ENCODE data around the gene NECTIN1. TPM values are rescaled to one million over a fixed set of nuclear protein-coding genes. Genes with fewer than 3 reads are reported as not detected.

NECTIN1 gene
- total RNA-seq, 6 donors from 2014 or later: 1.4 to 12.6 (median 7.6) TPM

DNA sequence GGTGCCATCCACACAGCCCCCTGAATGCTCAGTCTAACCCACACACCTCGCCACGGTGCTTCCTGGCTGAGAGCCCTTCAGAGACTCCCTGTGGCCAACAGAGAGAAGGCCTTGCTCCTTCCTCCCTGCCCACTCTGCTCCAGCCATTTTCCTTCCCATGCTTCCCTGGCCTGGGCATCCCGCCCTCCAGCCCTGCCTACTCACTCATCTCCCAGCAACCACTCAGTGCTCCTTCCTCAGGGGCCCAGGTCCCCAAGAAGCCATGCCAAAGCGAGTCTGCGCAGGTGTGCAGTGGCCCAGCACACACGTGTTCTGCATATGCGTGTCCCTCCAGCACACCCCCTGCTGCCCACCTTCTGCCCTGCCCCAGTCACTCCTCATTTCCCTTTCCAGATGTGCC lies 56.4 kb downstream of the NECTIN1 start:
- DNase-seq (no peak), ATAC-seq (ENCODE audit: low FRiP score in 2 of 2) (no peak)
- Histone ChIP-seq H3K9me3 (no peaks in the 10 kb centered on the region), H3K36me3 (peaks cover 0 to 4% (median 2%) of the 10 kb centered on the region in 4 donors), H3K27me3 (no peaks in the 10 kb centered on the region), H3K4me1 (peaks cover 8 to 13% (median 9%) of the 10 kb centered on the region in 4 donors), H3K4me3 (no peak overlapping the region), H3K27ac (no peak overlapping the region)
- WGBS, 2 donors: 89 to 98% methylated on average over 5 to 7 of the region's 7 CpGs
- TF ChIP-seq POLR2A (IDR thresholded peaks at IDR 0.05): no peak
- TF ChIP-seq POLR2AphosphoS5 (IDR thresholded peaks at IDR 0.05): no peak
- no peak for TF ChIP-seq EP300 (IDR thresholded peaks at IDR 0.05)
- TF ChIP-seq, protein P1, sequence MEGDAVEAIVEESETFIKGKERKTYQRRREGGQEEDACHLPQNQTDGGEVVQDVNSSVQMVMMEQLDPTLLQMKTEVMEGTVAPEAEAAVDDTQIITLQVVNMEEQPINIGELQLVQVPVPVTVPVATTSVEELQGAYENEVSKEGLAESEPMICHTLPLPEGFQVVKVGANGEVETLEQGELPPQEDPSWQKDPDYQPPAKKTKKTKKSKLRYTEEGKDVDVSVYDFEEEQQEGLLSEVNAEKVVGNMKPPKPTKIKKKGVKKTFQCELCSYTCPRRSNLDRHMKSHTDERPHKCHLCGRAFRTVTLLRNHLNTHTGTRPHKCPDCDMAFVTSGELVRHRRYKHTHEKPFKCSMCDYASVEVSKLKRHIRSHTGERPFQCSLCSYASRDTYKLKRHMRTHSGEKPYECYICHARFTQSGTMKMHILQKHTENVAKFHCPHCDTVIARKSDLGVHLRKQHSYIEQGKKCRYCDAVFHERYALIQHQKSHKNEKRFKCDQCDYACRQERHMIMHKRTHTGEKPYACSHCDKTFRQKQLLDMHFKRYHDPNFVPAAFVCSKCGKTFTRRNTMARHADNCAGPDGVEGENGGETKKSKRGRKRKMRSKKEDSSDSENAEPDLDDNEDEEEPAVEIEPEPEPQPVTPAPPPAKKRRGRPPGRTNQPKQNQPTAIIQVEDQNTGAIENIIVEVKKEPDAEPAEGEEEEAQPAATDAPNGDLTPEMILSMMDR (IDR thresholded peaks at IDR 0.05): no peak

DNA sequence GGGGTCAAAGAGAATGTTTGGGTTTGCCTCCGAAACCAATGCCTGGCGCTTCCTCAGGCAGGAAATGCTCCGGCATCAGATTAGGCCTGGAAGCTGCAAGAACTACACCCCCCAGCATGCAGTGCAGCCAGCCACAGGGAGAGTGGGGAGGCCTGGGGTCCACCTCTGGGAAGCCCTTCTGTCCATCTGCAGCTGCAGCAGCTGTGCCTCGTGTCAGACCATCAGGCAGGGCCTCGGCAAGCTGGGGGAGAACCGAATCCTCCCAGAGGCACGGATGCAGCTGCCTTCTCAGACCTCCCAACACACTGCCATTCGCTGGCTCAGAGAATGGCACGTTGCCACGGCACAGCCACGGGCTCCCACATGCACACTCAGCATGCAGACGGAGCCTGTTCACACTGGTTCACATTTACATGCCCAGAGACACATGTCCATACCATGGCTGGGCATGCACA lies 57.4 kb downstream of the NECTIN1 start:
- Histone ChIP-seq H3K36me3 (no peaks in the 10 kb centered on the region), H3K4me1 (peaks cover 8 to 13% (median 9%) of the 10 kb centered on the region in 4 donors), H3K27me3 (no peaks in the 10 kb centered on the region), H3K9me3 (no peaks in the 10 kb centered on the region), H3K4me3 (no peak overlapping the region), H3K27ac (no peak overlapping the region)
- ATAC-seq (ENCODE audit: low FRiP score in 2 of 2): peak in 1 of 2 donors; percentile 41
- TF ChIP-seq POLR2A (IDR thresholded peaks at IDR 0.05) (no peak), POLR2AphosphoS5 (IDR thresholded peaks at IDR 0.05) (no peak), EP300 (IDR thresholded peaks at IDR 0.05) (no peak)
- TF ChIP-seq, protein P1 (IDR thresholded peaks at IDR 0.05): no peak
- no peak for DNase-seq
- WGBS, 2 donors: 47 to 55% methylated on average over 5 to 12 of the region's 12 CpGs

- no peak overlapping the region for H3K4me3 ChIP-seq
- no peak overlapping the region for H3K27ac ChIP-seq
- H3K9me3 ChIP-seq: no peaks in the 10 kb centered on the region
- peaks cover 8 to 13% (median 9%) of the 10 kb centered on the region in 4 donors for H3K4me1 ChIP-seq
- no peaks in the 10 kb centered on the region for H3K36me3 ChIP-seq
- WGBS, 2 donors: 43% methylated on average over 5 of the region's 5 CpGs
- DNase-seq (no peak), ATAC-seq (ENCODE audit: low FRiP score in 2 of 2) (peak in 1 of 2 donors; percentile 49)
- TF ChIP-seq, protein P1 (IDR thresholded peaks at IDR 0.05): no peak
- TF ChIP-seq POLR2AphosphoS5 (IDR thresholded peaks at IDR 0.05): no peak
- TF ChIP-seq EP300 (IDR thresholded peaks at IDR 0.05): no peak
- no peak for TF ChIP-seq POLR2A (IDR thresholded peaks at IDR 0.05)
- no peaks in the 10 kb centered on the region for H3K27me3 ChIP-seq
Observed at GRCh38 chr11:119671051-119671450, 57.9 kb downstream of the NECTIN1 start.

DNA sequence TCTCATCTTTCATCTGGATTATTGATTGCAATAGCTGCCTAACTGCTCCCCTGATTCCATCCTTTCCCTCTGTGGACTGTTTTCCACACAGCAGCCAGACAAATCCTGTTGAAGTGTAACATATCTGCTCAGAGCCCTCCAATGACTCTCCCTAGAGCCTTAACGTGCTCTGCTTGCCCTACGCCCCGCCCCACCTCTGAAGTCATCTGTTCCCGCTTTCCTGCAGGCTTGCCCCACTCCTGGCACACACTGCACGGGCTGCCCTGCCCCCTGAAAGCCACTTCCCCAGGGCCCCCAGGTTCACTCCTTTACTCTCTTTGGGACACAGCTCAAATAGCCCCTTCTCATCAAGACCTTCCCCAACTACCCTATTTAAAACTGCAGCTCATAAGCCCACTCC lies 59.5 kb downstream of the NECTIN1 start:
- peaks cover 8 to 13% (median 9%) of the 10 kb centered on the region in 4 donors for H3K4me1 ChIP-seq
- H3K4me3 ChIP-seq: no peak overlapping the region
- no peak for TF ChIP-seq EP300 (IDR thresholded peaks at IDR 0.05)
- DNase-seq (no peak), ATAC-seq (ENCODE audit: low FRiP score in 2 of 2) (no peak)
- no peak overlapping the region for H3K27ac ChIP-seq
- H3K9me3 ChIP-seq: no peaks in the 10 kb centered on the region
- no peaks in the 10 kb centered on the region for H3K27me3 ChIP-seq
- no peaks in the 10 kb centered on the region for H3K36me3 ChIP-seq
- WGBS, 2 donors: 78 to 80% methylated on average over 5 of the region's 5 CpGs

- Histone ChIP-seq H3K27ac (no peak overlapping the region), H3K36me3 (no peaks in the 10 kb centered on the region), H3K4me3 (no peak overlapping the region), H3K4me1 (peaks cover 8 to 13% (median 9%) of the 10 kb centered on the region in 4 donors), H3K9me3 (no peaks in the 10 kb centered on the region), H3K27me3 (no peaks in the 10 kb centered on the region)
- ATAC-seq (ENCODE audit: low FRiP score in 2 of 2) (no peak), DNase-seq (no peak)
- TF ChIP-seq EP300 (IDR thresholded peaks at IDR 0.05): no peak
- no peak for TF ChIP-seq POLR2A (IDR thresholded peaks at IDR 0.05)
- TF ChIP-seq, protein P1 (IDR thresholded peaks at IDR 0.05): no peak
- no peak for TF ChIP-seq POLR2AphosphoS5 (IDR thresholded peaks at IDR 0.05)
- WGBS, 2 donors: 86 to 100% methylated on average over 1 of the region's 1 CpG
Observed at GRCh38 chr11:119668676-119669075, 60.3 kb downstream of the NECTIN1 start.

Measured in upper lobe of left lung (tissue), 6 donors.